Activated gamma-delta T cell treated with Interleukin-2 at 50 U/mL for 16 hours (primary cell): ENCODE results near the gene TROAP.
"Not testable (repeated sequence)": the region's sequence is repeated elsewhere in the genome, so short reads cannot be mapped to it uniquely, and the experiment has no call there.

Source experiments
- DNase-seq: peaks from one replicate; pipeline ENCODE4 v3.0.0-alpha.2; 2020

TROAP gene

DNA sequence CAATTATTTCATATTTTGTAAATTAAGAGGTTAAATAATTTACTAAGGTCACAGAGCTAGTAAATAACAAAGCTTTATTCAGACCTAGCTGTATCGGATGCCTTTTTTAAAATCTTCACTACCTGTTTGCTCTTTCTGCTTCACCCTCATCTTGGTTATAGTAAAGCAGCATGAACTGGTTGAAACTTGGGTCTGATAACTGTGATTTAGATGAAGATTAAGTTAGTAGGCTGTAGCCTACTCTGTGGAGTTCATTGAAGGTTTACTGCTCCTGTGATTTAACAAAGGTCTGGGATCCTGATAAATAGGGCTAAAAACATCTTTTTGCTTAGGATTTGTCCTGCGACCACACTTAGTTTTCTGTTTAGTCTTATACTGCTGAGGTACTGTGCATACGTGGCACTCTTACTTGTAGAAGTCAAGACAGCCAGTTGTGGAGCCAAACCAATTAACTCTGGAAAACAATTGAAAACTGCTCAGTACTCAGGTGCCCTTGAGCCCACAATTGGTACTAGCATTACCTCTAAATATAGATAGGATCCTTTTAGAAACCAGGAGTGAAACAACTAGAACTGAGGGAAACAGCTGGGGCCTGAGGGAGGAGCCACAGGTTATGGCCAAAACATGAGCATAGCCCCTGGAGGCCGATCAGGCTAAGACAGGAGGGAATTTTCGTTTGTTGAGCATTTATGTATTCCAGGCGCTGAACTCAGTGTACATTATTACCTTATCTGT, 46.5 kb downstream of the TROAP start:
- no peak for DNase-seq

DNA sequence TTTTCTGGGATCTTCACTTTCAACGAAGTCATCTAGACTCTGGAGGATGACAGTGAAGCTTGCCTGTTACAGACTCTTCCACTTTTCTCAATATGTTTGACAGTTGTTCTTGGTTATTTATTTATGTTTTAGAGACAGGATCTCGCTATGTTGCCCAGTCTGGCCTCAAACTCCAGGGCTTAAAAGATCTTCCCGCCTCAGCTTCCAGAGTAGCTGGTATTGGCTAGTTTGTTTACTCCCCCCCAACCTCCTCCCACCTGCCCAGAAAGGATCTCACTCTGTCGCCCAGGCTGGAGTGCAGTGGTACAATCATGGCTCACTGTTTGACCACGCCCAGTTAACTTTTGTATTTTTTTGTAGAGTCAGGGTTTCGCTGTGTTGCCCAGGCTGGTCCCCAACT, 47.5 kb downstream of the TROAP start:
- DNase-seq: no peak

DNA sequence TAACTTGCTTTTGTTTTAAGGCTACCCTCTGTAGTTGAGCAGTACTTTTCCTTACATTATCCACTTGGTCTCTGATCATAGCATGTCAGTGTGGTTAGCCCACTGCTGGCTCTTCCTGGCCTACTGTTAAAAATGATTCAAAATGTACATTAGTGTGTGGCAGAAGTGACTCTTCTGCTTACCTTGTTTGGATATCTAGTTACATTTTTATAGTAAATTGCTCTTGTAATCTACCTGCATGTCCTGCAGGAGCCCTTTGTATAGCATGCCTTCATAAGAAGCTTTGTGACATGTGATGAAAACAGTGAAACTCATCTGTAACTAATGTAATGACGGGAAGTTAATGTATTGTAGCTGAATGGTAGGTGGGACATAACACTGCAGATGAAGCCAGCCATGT, 52.4 kb downstream of the TROAP start:
- no peak for DNase-seq

DNA sequence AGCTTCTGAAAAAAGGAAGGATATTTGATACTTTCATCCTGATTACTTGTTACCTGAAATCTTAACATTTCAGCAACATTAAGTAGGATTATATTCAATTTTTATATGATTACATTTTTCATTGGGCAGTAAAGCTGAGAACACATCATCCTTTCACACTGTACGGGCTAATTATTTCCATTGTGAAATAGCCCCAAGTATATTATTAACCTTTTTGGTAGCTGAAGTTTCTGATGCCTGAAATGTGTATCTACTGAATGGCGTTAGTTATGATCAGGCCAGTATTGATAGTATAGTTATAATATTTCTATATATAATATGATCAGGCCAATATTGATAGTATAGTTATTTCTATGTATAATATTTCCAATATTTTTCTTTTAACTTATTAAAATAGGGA, 54.3 kb downstream of the TROAP start:
- no peak for DNase-seq

DNA sequence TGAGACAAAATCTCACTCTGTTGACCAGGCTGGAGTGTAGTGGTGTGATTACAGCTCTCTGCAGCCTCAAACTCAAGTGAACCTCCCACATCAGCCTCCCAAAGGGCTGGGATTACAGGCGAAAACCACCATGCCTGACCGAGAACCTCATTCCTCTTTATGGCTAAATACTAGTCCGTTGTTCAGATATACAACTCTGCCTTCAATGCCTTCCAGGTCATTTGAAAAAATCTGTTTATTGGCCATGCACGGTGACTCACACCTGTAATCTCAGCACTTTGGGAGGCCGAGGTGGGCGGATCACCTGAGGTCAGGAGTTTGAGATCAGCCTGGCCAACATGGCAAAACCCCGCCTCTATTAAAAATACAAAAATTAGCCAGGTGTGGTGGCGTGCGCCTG, 57.1 kb downstream of the TROAP start:
- DNase-seq: not testable (repeated sequence)
